Panc1 (cell line): ENCODE results near the gene EFL1.

Experiments
- CTCF ChIP-seq: fragments of 450-650 bp; IDR thresholded peaks from 2 replicates; pipeline ENCODE4 v1.5.1; 2017; ENCODE audit warnings: mild to moderate bottlenecking
- POLR2AphosphoS5 ChIP-seq: IDR thresholded peaks from 2 replicates; pipeline ENCODE4 v1.6.1; 2012; ENCODE audit warnings: mild to moderate bottlenecking, low read depth, low read length, moderate library complexity

- no peak for TF ChIP-seq CTCF
- no peak for TF ChIP-seq POLR2AphosphoS5
These were observed 31.6 kb upstream of the EFL1 start for GRCh38 chr15:82294061-82294690.
